ENCODE results near the gene ZNF134.
A peak's percentile ranks its signal among the peaks of the same experiment; 100 is the strongest.

The ZNF134 gene

GRCh38 chr19:57633832-57634131, 19.7 kb downstream of the ZNF134 start:
- Histone ChIP-seq H3K27ac (ENCODE audit: poor library complexity, severe bottlenecking) (no peak overlapping the region), H3K27me3 (ENCODE audit: insufficient read depth, poor library complexity, severe bottlenecking) (no peaks in the 10 kb centered on the region), H3K9me3 (ENCODE audit: severe bottlenecking) (peaks cover 4% of the 10 kb centered on the region), H3K4me3 (ENCODE audit: severe bottlenecking) (peak overlapping the region; percentile 57), H3K36me3 (ENCODE audit: low read depth) (peaks cover 44% of the 10 kb centered on the region), H3K4me1 (ENCODE audit: insufficient read depth, poor library complexity, severe bottlenecking) (no peaks in the 10 kb centered on the region)
- no peak for DNase-seq (ENCODE audit: low spot score)
- ATAC-seq (ENCODE audit: low read depth): no peak
- TF ChIP-seq CTCF (IDR thresholded peaks at IDR 0.05; ENCODE audit: poor library complexity, severe bottlenecking): no peak

GRCh38 chr19:57637379-57637778, 23.3 kb downstream of the ZNF134 start:
- Histone ChIP-seq H3K27ac (ENCODE audit: poor library complexity, severe bottlenecking) (no peak overlapping the region), H3K4me1 (ENCODE audit: insufficient read depth, poor library complexity, severe bottlenecking) (peaks cover 3% of the 10 kb centered on the region), H3K36me3 (ENCODE audit: low read depth) (peaks cover 76% of the 10 kb centered on the region), H3K4me3 (ENCODE audit: severe bottlenecking) (no peak overlapping the region), H3K9me3 (ENCODE audit: severe bottlenecking) (peaks cover 14% of the 10 kb centered on the region), H3K27me3 (ENCODE audit: insufficient read depth, poor library complexity, severe bottlenecking) (no peaks in the 10 kb centered on the region)
- ATAC-seq (ENCODE audit: low read depth) (no peak), DNase-seq (ENCODE audit: low spot score) (no peak)
- TF ChIP-seq CTCF (IDR thresholded peaks at IDR 0.05; ENCODE audit: poor library complexity, severe bottlenecking): no peak

GRCh38 chr19:57641715-57642234, 27.7 kb downstream of the ZNF134 start:
- H3K27ac ChIP-seq (ENCODE audit: poor library complexity, severe bottlenecking): no peak overlapping the region
- no peak for TF ChIP-seq CTCF (IDR thresholded peaks at IDR 0.05; ENCODE audit: poor library complexity, severe bottlenecking)
- peaks cover 7% of the 10 kb centered on the region for H3K4me1 ChIP-seq (ENCODE audit: insufficient read depth, poor library complexity, severe bottlenecking)
- ATAC-seq (ENCODE audit: low read depth) (no peak), DNase-seq (ENCODE audit: low spot score) (no peak)
- H3K36me3 ChIP-seq (ENCODE audit: low read depth): peaks cover 61% of the 10 kb centered on the region
- no peaks in the 10 kb centered on the region for H3K27me3 ChIP-seq (ENCODE audit: insufficient read depth, poor library complexity, severe bottlenecking)
- no peak overlapping the region for H3K4me3 ChIP-seq (ENCODE audit: severe bottlenecking)
- H3K9me3 ChIP-seq (ENCODE audit: severe bottlenecking): peaks cover 14% of the 10 kb centered on the region

- H3K27ac ChIP-seq (ENCODE audit: poor library complexity, severe bottlenecking): no peak overlapping the region
- H3K36me3 ChIP-seq (ENCODE audit: low read depth): peaks cover 53% of the 10 kb centered on the region
- no peaks in the 10 kb centered on the region for H3K27me3 ChIP-seq (ENCODE audit: insufficient read depth, poor library complexity, severe bottlenecking)
- ATAC-seq (ENCODE audit: low read depth): no peak
- H3K4me1 ChIP-seq (ENCODE audit: insufficient read depth, poor library complexity, severe bottlenecking): peaks cover 7% of the 10 kb centered on the region
- no peak overlapping the region for H3K4me3 ChIP-seq (ENCODE audit: severe bottlenecking)
- DNase-seq (ENCODE audit: low spot score): no peak
- peaks cover 13% of the 10 kb centered on the region for H3K9me3 ChIP-seq (ENCODE audit: severe bottlenecking)
- no peak for TF ChIP-seq CTCF (IDR thresholded peaks at IDR 0.05; ENCODE audit: poor library complexity, severe bottlenecking)
These were observed 28.5 kb downstream of the ZNF134 start for GRCh38 chr19:57642396-57643046.

- H3K9me3 ChIP-seq (ENCODE audit: severe bottlenecking): peaks cover 12% of the 10 kb centered on the region
- TF ChIP-seq CTCF (IDR thresholded peaks at IDR 0.05; ENCODE audit: poor library complexity, severe bottlenecking): no peak
- no peak for ATAC-seq (ENCODE audit: low read depth)
These were observed 29.7 kb downstream of the ZNF134 start for GRCh38 chr19:57643734-57644133.

More at GRCh38 chr19:57643734-57644133, 29.7 kb downstream of the ZNF134 start:
- DNase-seq (ENCODE audit: low spot score): no peak
- Histone ChIP-seq H3K27ac (ENCODE audit: poor library complexity, severe bottlenecking) (no peak overlapping the region), H3K4me1 (ENCODE audit: insufficient read depth, poor library complexity, severe bottlenecking) (peaks cover 7% of the 10 kb centered on the region), H3K27me3 (ENCODE audit: insufficient read depth, poor library complexity, severe bottlenecking) (no peaks in the 10 kb centered on the region), H3K36me3 (ENCODE audit: low read depth) (peaks cover 41% of the 10 kb centered on the region), H3K4me3 (ENCODE audit: severe bottlenecking) (no peak overlapping the region)

All from RWPE2 (cell line).